Measurements from ENCODE around the gene UBE3D.

DNA sequence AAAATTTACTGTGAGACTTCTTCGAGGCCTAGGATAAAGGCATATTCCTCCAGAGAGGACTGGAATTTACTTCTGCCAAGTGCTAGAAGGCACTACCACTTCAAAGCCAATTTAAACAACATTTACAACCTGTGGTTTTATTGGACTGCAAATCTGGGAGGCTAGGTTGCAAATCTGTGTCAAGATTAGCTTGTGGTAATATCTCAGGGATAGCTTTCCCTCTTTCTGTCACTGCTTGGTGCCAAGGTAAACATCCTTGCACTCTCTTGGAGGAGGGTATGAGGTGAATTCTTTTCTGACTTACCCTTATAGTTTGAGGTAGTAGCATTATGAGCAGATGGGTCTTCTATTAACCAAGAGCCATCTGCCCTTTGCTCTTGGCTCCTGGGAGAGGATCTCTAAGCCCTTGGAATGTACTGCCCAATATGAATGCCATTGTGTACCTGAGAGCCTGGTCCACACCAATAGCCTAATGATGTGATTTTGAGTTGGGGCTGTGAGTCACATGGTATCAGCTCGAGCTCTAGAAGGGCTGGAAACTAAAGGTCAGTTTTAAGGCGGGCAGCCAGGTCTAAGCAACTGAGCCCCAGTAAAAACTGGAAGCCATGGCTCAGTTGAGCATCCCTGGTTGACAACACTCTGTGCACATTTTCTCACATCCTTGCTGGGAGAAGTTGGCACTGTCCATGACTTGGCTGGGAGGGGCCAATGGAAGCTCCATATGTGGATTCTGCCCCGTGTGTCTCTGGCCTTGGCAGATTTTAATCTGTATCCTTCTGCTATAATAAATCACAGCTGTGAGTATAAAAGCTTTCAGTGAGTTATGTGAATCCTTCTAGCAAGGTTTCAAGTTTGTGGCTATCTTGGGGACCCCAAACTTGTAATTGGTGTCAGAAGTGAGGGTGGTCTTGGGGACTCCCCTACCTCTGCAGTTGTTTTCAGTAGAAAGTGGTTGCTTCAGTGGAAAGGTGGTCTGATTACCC is 188.1 kb downstream of the UBE3D start:
- TF ChIP-seq, protein P1, sequence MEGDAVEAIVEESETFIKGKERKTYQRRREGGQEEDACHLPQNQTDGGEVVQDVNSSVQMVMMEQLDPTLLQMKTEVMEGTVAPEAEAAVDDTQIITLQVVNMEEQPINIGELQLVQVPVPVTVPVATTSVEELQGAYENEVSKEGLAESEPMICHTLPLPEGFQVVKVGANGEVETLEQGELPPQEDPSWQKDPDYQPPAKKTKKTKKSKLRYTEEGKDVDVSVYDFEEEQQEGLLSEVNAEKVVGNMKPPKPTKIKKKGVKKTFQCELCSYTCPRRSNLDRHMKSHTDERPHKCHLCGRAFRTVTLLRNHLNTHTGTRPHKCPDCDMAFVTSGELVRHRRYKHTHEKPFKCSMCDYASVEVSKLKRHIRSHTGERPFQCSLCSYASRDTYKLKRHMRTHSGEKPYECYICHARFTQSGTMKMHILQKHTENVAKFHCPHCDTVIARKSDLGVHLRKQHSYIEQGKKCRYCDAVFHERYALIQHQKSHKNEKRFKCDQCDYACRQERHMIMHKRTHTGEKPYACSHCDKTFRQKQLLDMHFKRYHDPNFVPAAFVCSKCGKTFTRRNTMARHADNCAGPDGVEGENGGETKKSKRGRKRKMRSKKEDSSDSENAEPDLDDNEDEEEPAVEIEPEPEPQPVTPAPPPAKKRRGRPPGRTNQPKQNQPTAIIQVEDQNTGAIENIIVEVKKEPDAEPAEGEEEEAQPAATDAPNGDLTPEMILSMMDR (IDR thresholded peaks at IDR 0.05; ENCODE audit: low read length), result no peak
- TF ChIP-seq EZH2phosphoT487 (IDR thresholded peaks at IDR 0.05; ENCODE audit: low read length) (no peak), EZH2 (optimal IDR thresholded peaks at IDR 0.05; ENCODE audit: low read depth, low read length) (no peak)
